Measurements from ENCODE around the gene INKA2.

DNA sequence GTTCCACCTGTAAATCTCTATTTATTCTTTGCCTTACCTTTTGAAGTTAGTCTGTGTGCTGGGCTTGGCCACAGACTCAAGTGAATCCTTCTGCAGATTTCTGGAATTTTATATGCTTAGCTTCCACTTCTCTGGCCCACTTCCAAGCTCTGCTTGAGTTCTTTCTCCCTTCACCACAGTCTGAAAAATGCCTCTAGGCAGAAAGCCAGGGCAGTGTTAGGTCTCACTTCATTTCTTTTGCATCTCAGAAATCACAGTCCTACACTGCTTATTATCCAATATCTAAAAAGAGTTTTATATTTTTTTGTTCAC is 48.9 kb downstream of the INKA2 start:
- TF ChIP-seq POLR2AphosphoS5 (IDR thresholded peaks at IDR 0.05; ENCODE audit: low read length) (no peak), POLR2A (IDR thresholded peaks at IDR 0.05; ENCODE audit: low read depth, low read length) (no peak), SMC3 (IDR thresholded peaks at IDR 0.05; ENCODE audit: borderline replicate concordance, low read length) (no peak), ZNF274 (IDR thresholded peaks at IDR 0.05; ENCODE audit: insufficient read depth, insufficient read length) (no peak), KDM1A (IDR thresholded peaks at IDR 0.05; ENCODE audit: borderline replicate concordance) (no peak), ESRRA (IDR thresholded peaks at IDR 0.05; ENCODE audit: low read length) (no peak), RAD21 (IDR thresholded peaks at IDR 0.05; ENCODE audit: insufficient read depth, low read depth, low read length) (no peak)
- TF ChIP-seq, protein P1, sequence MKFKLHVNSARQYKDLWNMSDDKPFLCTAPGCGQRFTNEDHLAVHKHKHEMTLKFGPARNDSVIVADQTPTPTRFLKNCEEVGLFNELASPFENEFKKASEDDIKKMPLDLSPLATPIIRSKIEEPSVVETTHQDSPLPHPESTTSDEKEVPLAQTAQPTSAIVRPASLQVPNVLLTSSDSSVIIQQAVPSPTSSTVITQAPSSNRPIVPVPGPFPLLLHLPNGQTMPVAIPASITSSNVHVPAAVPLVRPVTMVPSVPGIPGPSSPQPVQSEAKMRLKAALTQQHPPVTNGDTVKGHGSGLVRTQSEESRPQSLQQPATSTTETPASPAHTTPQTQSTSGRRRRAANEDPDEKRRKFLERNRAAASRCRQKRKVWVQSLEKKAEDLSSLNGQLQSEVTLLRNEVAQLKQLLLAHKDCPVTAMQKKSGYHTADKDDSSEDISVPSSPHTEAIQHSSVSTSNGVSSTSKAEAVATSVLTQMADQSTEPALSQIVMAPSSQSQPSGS (IDR thresholded peaks at IDR 0.05; ENCODE audit: low read length), result no peak
- TF ChIP-seq, protein P2, sequence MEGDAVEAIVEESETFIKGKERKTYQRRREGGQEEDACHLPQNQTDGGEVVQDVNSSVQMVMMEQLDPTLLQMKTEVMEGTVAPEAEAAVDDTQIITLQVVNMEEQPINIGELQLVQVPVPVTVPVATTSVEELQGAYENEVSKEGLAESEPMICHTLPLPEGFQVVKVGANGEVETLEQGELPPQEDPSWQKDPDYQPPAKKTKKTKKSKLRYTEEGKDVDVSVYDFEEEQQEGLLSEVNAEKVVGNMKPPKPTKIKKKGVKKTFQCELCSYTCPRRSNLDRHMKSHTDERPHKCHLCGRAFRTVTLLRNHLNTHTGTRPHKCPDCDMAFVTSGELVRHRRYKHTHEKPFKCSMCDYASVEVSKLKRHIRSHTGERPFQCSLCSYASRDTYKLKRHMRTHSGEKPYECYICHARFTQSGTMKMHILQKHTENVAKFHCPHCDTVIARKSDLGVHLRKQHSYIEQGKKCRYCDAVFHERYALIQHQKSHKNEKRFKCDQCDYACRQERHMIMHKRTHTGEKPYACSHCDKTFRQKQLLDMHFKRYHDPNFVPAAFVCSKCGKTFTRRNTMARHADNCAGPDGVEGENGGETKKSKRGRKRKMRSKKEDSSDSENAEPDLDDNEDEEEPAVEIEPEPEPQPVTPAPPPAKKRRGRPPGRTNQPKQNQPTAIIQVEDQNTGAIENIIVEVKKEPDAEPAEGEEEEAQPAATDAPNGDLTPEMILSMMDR (IDR thresholded peaks at IDR 0.05 in 2 of 3, conservative IDR thresholded peaks at IDR 0.05 in 1 of 3; ENCODE audit: control insufficient read depth in 2 of 3, extremely low read depth in 1 of 3, insufficient read depth in 1 of 3, low read depth in 3 of 3, low read length in 3 of 3), result no peak
